CD4-positive, alpha-beta T cell (primary cell): ENCODE results near the gene KCNN4. TPM values are rescaled to one million over a fixed set of nuclear protein-coding genes. Genes with fewer than 3 reads are reported as not detected.
"Not testable (repeated sequence)": the region's sequence is repeated elsewhere in the genome, so short reads cannot be mapped to it uniquely, and the experiment has no call there.

ENCODE experiments used
- ATAC-seq: fragments of 200-7000 bp; cut with Tn5 transposase; one replicate; pipeline ENCODE4 v1.10.0; 2022; ENCODE audit warnings: mild to moderate bottlenecking; ENCODE audit not compliant: poor library complexity
- CTCF ChIA-PET: fragments of 350-600 bp; sonication (Branson Sonifier 250); formaldehyde crosslinking; loops from one replicate; lab custom pipeline; 2021; ENCODE audit warnings: antibody characterized with exemption, inconsistent platforms; lab: Charles Lee
- POLR2A ChIA-PET: fragments of 350-600 bp; sonication (Branson Sonifier 250); formaldehyde crosslinking; loops from one replicate; lab custom pipeline; 2021; ENCODE audit warnings: antibody characterized with exemption, inconsistent platforms; lab: Charles Lee
- DNase-seq, 14 experiments: peaks; one replicate each; pipeline ENCODE4 v3.0.0-alpha.2; 2013 to 2020; ENCODE audit warnings: mixed read lengths in 2 of 14
- H3K27ac ChIP-seq, 2 donors: one replicate each; pipeline versions ENCODE4 v1.5.1 to v1.7.0; 2013; ENCODE audit warnings: low read length in 2 of 2, low read depth in 1 of 2, mild to moderate bottlenecking in 1 of 2
- H3K27me3 ChIP-seq, 2 experiments: 1 replicate in 1 of 2; 2 replicates in 1 of 2; pipeline versions ENCODE4 v1.6.1 to v1.7.0; 2013; ENCODE audit warnings: low read length in 2 of 2, control low read depth in 1 of 2, mild to moderate bottlenecking in 1 of 2, moderate library complexity in 1 of 2; ENCODE audit not compliant: insufficient read depth in 2 of 2, control insufficient read depth in 1 of 2
- H3K36me3 ChIP-seq: one replicate; pipeline ENCODE4 v1.6.1; 2013; ENCODE audit warnings: low read length, control low read depth; ENCODE audit not compliant: insufficient read depth
- H3K4me1 ChIP-seq: one replicate; pipeline ENCODE4 v1.6.1; 2013; ENCODE audit warnings: low read length, control low read depth; ENCODE audit not compliant: insufficient read depth
- H3K4me3 ChIP-seq: one replicate; pipeline ENCODE4 v1.5.1; 2013; ENCODE audit warnings: mild to moderate bottlenecking, low read length, moderate library complexity
- H3K9me3 ChIP-seq, 2 experiments: 1 replicate in 1 of 2; 2 replicates in 1 of 2; pipeline versions ENCODE4 v1.6.1 to v1.7.0; 2013; ENCODE audit warnings: low read length in 2 of 2, mild to moderate bottlenecking in 2 of 2, control low read depth in 1 of 2, moderate library complexity in 1 of 2; ENCODE audit not compliant: control insufficient read depth in 1 of 2, insufficient read depth in 1 of 2
- H3K27ac Mint-ChIP-seq: one replicate; pipeline ENCODE4 v1.8.0; 2020; ENCODE audit warnings: mixed read lengths
- H3K27me3 Mint-ChIP-seq: one replicate; pipeline ENCODE4 v1.8.0; 2021; ENCODE audit warnings: mixed read lengths
- H3K36me3 Mint-ChIP-seq: one replicate; pipeline ENCODE4 v1.8.0; 2021; ENCODE audit warnings: low read depth, mixed read lengths
- H3K4me1 Mint-ChIP-seq: one replicate; pipeline ENCODE4 v1.8.0; 2021; ENCODE audit warnings: low read depth, mixed read lengths
- H3K4me3 Mint-ChIP-seq: one replicate; pipeline ENCODE4 v1.8.0; 2020; ENCODE audit warnings: mild to moderate bottlenecking, mixed read lengths
- H3K9me3 Mint-ChIP-seq: one replicate; pipeline ENCODE4 v1.8.0; 2020; ENCODE audit warnings: mixed read lengths
- CTCF ChIP-seq: fragments of 200-600 bp; IDR thresholded peaks from one replicate; pipeline ENCODE4 v1.8.0; 2022; ENCODE audit warnings: antibody characterized with exemption, mild to moderate bottlenecking
- intact Hi-C, 2 experiments: fragments of 100-400 bp; cut with DNase I in 1 of 2; cut with micrococcal nuclease in 1 of 2; formaldehyde crosslinking; loops; one replicate each; pipeline versions ENCODE4 v1.15.1 to v1.9.0; 2023 to 2025; cut with DNase I, micrococcal nuclease
- total RNA-seq, 174 experiments: library from RNA in 2 of 174; stranded (reverse) in 2 of 174; gene quantifications; one replicate each; pipeline ENCODE4 v1.2.3 and lab custom pipeline; 2021 to 2026

Gene KCNN4
- total RNA-seq, 2 experiments from 2014 or later: 9.7 to 10.4 TPM

- peak in 11 of 14 experiments; percentile 17 to 82 (median 52) for DNase-seq
- Mint-ChIP-seq H3K27ac (peak overlapping the region; percentile 90), H3K9me3 (no peaks in the 10 kb centered on the region), H3K36me3 (peaks cover 21% of the 10 kb centered on the region), H3K4me3 (peak overlapping the region; percentile 82), H3K27me3 (no peaks in the 10 kb centered on the region), H3K4me1 (peaks cover 67% of the 10 kb centered on the region)
- POLR2A ChIA-PET: interaction anchor here (0.6 to 5.7 kb wide), 9 partner anchors 9 to 314 kb away, joined by 3 to 43 read pairs (median 6); partner anchors contain the start of genes SMG9 and ZNF283
- Histone ChIP-seq H3K4me1 (peaks cover 73% of the 10 kb centered on the region), H3K4me3 (peak overlapping the region; percentile 14), H3K36me3 (peaks cover 20% of the 10 kb centered on the region), H3K27ac (peak overlapping the region; percentile 42 to 48), H3K27me3 (no peaks in the 10 kb centered on the region), H3K9me3 (no peaks in the 10 kb centered on the region)
- TF ChIP-seq CTCF: no peak
- intact Hi-C loops: no loop called here
- peak; percentile 67 for ATAC-seq
- CTCF ChIA-PET: interaction anchor here (1.0 to 5.3 kb wide), 5 partner anchors 8 to 183 kb away, joined by 3 to 45 read pairs (median 4); no protein-coding TSS in a partner anchor
Measured at GRCh38 chr19:43777163-43777695, 3.5 kb downstream of the KCNN4 start.

GRCh38 chr19:43776286-43776685 is 4.5 kb downstream of the KCNN4 start:
- ChIA-PET CTCF (interaction anchor here (1.2 to 5.3 kb wide), 4 partner anchors 9 to 182 kb away, joined by 3 to 45 read pairs (median 6); no protein-coding TSS in a partner anchor), POLR2A (interaction anchor here (2.7 kb wide), 1 partner anchor 8 kb away, joined by 10 read pairs; no protein-coding TSS in a partner anchor)
- ATAC-seq: no peak
- Mint-ChIP-seq H3K36me3 (peaks cover 21% of the 10 kb centered on the region), H3K27me3 (no peaks in the 10 kb centered on the region), H3K4me1 (peaks cover 57% of the 10 kb centered on the region), H3K4me3 (peak overlapping the region; percentile 18), H3K9me3 (no peaks in the 10 kb centered on the region), H3K27ac (peak overlapping the region; percentile 90)
- Histone ChIP-seq H3K36me3 (peaks cover 29% of the 10 kb centered on the region), H3K27me3 (no peaks in the 10 kb centered on the region), H3K9me3 (no peaks in the 10 kb centered on the region), H3K4me1 (peaks cover 63% of the 10 kb centered on the region), H3K4me3 (no peak overlapping the region), H3K27ac (no peak overlapping the region)
- no peak for TF ChIP-seq CTCF
- intact Hi-C loops: no loop called here
- peak in 1 of 14 experiments; percentile 51 for DNase-seq

GRCh38 chr19:43775299-43775890 is 5.4 kb downstream of the KCNN4 start:
- Histone ChIP-seq H3K4me3 (no peak overlapping the region), H3K27me3 (no peaks in the 10 kb centered on the region), H3K9me3 (no peaks in the 10 kb centered on the region), H3K36me3 (peaks cover 38% of the 10 kb centered on the region), H3K4me1 (peaks cover 55% of the 10 kb centered on the region), H3K27ac (no peak overlapping the region)
- Mint-ChIP-seq H3K27ac (peak overlapping the region; percentile 66), H3K27me3 (no peaks in the 10 kb centered on the region), H3K9me3 (no peaks in the 10 kb centered on the region), H3K4me1 (peaks cover 49% of the 10 kb centered on the region), H3K36me3 (peaks cover 26% of the 10 kb centered on the region), H3K4me3 (no peak overlapping the region)
- ATAC-seq: no peak
- ChIA-PET POLR2A (no interaction called here), CTCF (interaction anchor here (0.8 to 5.3 kb wide), 4 partner anchors 10 to 32 kb away, joined by 3 to 45 read pairs (median 6); no protein-coding TSS in a partner anchor)
- no peak for DNase-seq
- intact Hi-C loops: no loop called here
- TF ChIP-seq CTCF: no peak

GRCh38 chr19:43774940-43775258 is 5.9 kb downstream of the KCNN4 start:
- CTCF ChIA-PET, intact Hi-C loops, H3K4me3 ChIP-seq, H3K27me3 ChIP-seq, DNase-seq, H3K9me3 ChIP-seq, H3K27ac ChIP-seq, H3K27me3 Mint-ChIP-seq, H3K9me3 Mint-ChIP-seq, ATAC-seq, H3K4me3 Mint-ChIP-seq, POLR2A ChIA-PET: not testable (repeated sequence)
- Mint-ChIP-seq H3K36me3 (peaks cover 31% of the 10 kb centered on the region), H3K4me1 (peaks cover 47% of the 10 kb centered on the region), H3K27ac (peak overlapping the region; percentile 66)
- Histone ChIP-seq H3K4me1 (peaks cover 51% of the 10 kb centered on the region), H3K36me3 (peaks cover 42% of the 10 kb centered on the region)
